ENCODE measurements around the gene SLC17A7.

- TF ChIP-seq YY1 (IDR thresholded peaks at IDR 0.05; ENCODE audit: insufficient read depth, insufficient read length) (no peak), ZNF274 (IDR thresholded peaks at IDR 0.05; ENCODE audit: low read depth, low read length) (no peak)
These were observed 57.7 kb downstream of the SLC17A7 start for GRCh38 chr19:49383599-49383998.

Measured in NT2/D1 (cell line).